HUES48 (cell line): ENCODE data around the gene ROBO3.

Source experiments
- H3K27ac ChIP-seq: one replicate; pipeline ENCODE4 v1.7.0; 2013; ENCODE audit warnings: low read depth, low read length, inconsistent platforms
- H3K27me3 ChIP-seq: 2 replicates; pipeline ENCODE4 v1.6.1; 2013; ENCODE audit warnings: mild to moderate bottlenecking, low read length; ENCODE audit not compliant: control insufficient read depth, insufficient read depth
- H3K36me3 ChIP-seq: 2 replicates; pipeline ENCODE4 v1.6.1; 2013; ENCODE audit warnings: low read length; ENCODE audit not compliant: control insufficient read depth, insufficient read depth
- H3K4me1 ChIP-seq: 2 replicates; pipeline ENCODE4 v1.6.1; 2013; ENCODE audit warnings: mild to moderate bottlenecking, low read length; ENCODE audit not compliant: control insufficient read depth, insufficient read depth
- H3K4me3 ChIP-seq: 2 replicates; pipeline ENCODE4 v1.5.1; 2013; ENCODE audit warnings: mild to moderate bottlenecking, low read depth, low read length
- H3K9ac ChIP-seq: 2 replicates; pipeline ENCODE4 v1.6.1; 2013; ENCODE audit warnings: mild to moderate bottlenecking, low read depth, low read length, moderate library complexity
- H3K9me3 ChIP-seq: 2 replicates; pipeline ENCODE4 v1.6.1; 2013; ENCODE audit warnings: low read length; ENCODE audit not compliant: control insufficient read depth, insufficient read depth

ROBO3 gene

DNA sequence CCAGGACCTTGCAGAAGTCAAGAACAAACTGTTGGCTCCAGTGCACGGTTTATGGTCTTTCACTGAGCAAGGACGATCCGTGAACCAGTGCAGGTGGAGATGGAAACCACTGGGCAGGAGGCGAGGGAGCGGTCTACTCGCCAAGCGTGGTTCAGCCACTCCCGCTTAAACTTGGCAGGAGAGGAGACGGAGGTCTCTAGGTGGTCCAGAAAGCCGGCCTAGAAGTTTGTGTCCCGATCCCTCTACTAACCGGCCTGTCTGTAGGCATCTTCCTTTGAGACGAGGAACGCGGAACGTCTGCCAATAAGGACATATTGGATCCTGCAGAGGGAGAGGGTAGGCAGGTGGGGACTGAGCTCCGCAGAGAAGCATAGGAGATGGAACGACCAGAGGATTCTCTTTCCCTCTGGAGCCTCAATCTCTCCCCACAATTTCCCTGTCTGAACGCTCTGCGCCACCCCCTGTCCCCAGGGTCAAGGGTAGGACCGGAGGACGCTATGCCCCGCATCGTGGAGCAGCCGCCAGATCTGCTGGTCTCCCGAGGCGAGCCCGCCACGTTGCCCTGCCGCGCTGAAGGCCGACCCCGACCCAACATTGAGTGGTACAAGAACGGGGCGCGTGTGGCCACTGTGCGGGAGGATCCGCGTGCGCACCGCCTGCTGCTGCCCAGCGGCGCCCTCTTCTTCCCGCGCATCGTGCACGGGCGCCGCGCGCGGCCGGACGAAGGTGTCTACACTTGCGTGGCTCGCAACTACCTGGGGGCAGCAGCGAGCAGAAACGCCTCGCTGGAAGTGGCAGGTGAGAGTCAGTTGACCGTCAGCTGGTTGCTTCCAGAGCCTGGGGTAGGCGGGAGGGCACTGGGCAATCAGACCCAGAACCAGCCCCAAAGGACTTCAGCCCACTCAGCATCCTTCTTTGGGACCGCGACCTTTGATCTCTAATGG lies 3.4 kb downstream of the ROBO3 start:
- Histone ChIP-seq H3K27me3 (peaks cover 100% of the 10 kb centered on the region), H3K36me3 (no peaks in the 10 kb centered on the region), H3K4me3 (peak overlapping the region; percentile 20; the same call in 1 of the 2 replicates), H3K4me1 (peaks cover 3% of the 10 kb centered on the region), H3K9ac (no peak overlapping the region), H3K9me3 (no peaks in the 10 kb centered on the region), H3K27ac (no peak overlapping the region)

DNA sequence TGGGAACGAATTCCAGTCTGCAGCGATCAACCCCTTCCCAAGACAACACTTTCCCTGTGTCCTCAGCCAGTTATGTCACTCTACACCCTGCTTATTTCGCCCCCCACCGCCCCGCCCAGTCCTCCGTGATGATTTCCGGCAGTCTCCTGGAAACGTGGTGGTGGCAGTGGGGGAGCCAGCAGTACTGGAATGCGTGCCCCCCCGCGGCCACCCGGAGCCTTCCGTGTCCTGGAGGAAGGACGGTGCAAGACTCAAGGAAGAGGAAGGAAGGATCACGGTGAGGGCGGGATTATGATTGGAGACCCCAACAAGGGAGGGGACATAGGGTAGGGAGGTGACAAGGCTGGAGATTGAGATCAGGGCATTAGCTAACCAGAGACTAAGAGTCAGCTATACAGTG lies 4.1 kb downstream of the ROBO3 start:
- Histone ChIP-seq H3K4me1 (peaks cover 2% of the 10 kb centered on the region), H3K27ac (no peak overlapping the region), H3K4me3 (no peak overlapping the region), H3K36me3 (no peaks in the 10 kb centered on the region), H3K9me3 (no peaks in the 10 kb centered on the region), H3K27me3 (peaks cover 100% of the 10 kb centered on the region), H3K9ac (no peak overlapping the region)

DNA sequence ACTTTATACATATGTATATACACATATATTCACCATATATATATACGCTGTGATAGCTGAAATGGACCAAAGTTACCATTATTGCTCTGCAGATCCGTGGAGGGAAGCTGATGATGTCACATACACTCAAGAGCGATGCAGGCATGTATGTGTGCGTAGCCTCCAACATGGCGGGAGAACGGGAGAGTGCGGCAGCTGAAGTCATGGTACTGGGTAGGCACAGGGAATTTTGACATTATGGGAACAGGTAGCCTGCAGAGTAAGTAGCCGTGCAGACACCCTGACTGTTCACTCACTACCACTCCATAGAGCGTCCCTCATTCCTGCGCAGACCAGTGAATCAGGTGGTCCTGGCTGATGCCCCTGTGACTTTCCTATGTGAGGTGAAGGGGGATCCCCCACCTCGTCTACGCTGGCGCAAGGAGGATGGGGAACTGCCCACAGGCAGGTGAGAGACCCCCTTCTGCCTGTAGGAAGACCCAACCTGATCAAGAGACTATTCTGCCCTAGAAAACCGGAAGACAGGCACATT lies 4.7 kb downstream of the ROBO3 start:
- Histone ChIP-seq H3K4me1 (peaks cover 2% of the 10 kb centered on the region), H3K36me3 (no peaks in the 10 kb centered on the region), H3K9me3 (no peaks in the 10 kb centered on the region), H3K4me3 (no peak overlapping the region), H3K27ac (no peak overlapping the region), H3K27me3 (peaks cover 100% of the 10 kb centered on the region), H3K9ac (no peak overlapping the region)

DNA sequence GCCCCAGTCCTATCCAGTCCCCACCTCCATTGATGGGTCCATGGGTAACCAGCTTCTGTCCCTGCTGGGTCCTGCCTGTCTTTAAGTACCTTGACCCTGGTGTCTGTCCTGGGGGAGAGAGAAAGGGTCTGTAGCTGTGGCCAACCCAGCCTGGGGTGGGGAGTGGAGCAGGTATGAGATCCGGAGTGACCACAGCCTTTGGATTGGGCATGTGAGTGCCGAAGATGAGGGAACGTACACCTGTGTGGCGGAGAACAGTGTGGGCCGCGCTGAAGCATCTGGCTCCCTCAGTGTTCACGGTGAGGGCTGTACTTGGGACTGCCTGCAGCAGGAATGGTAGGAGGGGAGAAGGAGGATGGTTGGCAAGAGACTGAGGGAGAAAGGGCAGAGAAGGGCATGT lies 5.2 kb downstream of the ROBO3 start:
- H3K9me3 ChIP-seq, result no peaks in the 10 kb centered on the region
- peaks cover 100% of the 10 kb centered on the region for H3K27me3 ChIP-seq
- H3K4me3 ChIP-seq, result no peak overlapping the region
- no peaks in the 10 kb centered on the region for H3K36me3 ChIP-seq
- H3K4me1 ChIP-seq, result peaks cover 2% of the 10 kb centered on the region; the same call in 1 of the 2 replicates
- no peak overlapping the region for H3K27ac ChIP-seq
- no peak overlapping the region for H3K9ac ChIP-seq

DNA sequence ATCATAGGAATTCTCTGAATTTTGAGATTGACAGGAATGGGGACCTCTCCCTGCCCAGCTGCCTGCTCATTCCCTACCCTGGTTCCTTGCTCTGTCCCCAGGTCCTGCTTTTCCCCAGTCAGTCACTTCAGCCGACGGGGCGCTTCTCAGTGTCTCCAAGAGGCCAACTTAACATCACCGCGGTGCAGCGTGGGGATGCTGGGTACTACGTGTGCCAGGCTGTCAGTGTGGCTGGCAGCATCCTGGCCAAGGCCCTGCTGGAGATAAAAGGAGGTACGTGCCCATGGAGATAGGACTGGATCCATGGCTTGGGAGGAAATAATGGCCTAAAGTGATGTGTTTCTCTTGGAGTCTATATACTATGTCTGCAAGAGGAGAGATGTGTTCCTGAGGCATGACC lies 7.0 kb downstream of the ROBO3 start:
- Histone ChIP-seq H3K36me3 (no peaks in the 10 kb centered on the region), H3K9ac (no peak overlapping the region), H3K27ac (no peak overlapping the region), H3K27me3 (peaks cover 87% of the 10 kb centered on the region), H3K4me1 (peaks cover 9% of the 10 kb centered on the region), H3K4me3 (no peak overlapping the region), H3K9me3 (no peaks in the 10 kb centered on the region)

DNA sequence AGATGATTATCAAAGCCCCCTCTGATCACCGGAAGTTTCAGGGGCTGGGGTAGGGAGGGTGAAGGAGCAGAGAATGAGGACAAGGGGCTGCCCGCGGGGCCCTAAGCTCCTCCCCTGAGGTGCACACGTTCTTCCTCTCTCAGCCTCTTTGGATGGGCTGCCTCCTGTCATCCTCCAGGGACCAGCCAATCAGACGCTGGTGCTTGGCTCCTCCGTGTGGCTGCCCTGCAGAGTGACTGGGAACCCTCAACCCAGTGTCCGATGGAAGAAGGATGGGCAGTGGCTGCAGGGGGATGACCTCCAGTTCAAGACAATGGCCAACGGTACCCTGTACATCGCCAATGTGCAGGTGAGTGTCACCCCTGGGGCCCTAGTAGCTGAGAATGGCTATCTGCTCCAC lies 7.5 kb downstream of the ROBO3 start:
- Histone ChIP-seq H3K36me3 (no peaks in the 10 kb centered on the region), H3K27me3 (peaks cover 82% of the 10 kb centered on the region), H3K9ac (no peak overlapping the region), H3K4me1 (peaks cover 9% of the 10 kb centered on the region), H3K9me3 (no peaks in the 10 kb centered on the region), H3K27ac (no peak overlapping the region), H3K4me3 (no peak overlapping the region)

DNA sequence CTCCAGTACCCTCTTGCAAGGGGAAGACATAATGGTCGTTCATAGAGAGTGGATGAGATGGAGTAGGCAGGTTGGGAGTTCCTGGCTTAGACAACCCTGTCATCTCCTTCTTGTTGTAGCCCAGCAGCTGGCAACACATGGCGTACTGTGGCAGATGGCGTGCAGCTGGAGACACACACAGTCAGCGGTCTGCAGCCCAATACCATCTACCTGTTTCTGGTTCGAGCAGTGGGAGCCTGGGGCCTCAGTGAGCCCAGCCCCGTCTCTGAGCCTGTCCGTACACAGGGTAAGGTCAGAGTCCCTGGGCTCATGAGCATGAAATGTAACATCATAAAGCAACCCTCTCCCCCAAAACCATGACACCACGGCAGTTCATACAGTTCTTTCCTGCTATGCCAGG lies 8.7 kb downstream of the ROBO3 start:
- H3K4me1 ChIP-seq, result peaks cover 7% of the 10 kb centered on the region
- H3K4me3 ChIP-seq, result no peak overlapping the region
- no peaks in the 10 kb centered on the region for H3K36me3 ChIP-seq
- peaks cover 75% of the 10 kb centered on the region for H3K27me3 ChIP-seq
- H3K9ac ChIP-seq, result no peak overlapping the region
- H3K9me3 ChIP-seq, result no peaks in the 10 kb centered on the region
- H3K27ac ChIP-seq, result no peak overlapping the region

DNA sequence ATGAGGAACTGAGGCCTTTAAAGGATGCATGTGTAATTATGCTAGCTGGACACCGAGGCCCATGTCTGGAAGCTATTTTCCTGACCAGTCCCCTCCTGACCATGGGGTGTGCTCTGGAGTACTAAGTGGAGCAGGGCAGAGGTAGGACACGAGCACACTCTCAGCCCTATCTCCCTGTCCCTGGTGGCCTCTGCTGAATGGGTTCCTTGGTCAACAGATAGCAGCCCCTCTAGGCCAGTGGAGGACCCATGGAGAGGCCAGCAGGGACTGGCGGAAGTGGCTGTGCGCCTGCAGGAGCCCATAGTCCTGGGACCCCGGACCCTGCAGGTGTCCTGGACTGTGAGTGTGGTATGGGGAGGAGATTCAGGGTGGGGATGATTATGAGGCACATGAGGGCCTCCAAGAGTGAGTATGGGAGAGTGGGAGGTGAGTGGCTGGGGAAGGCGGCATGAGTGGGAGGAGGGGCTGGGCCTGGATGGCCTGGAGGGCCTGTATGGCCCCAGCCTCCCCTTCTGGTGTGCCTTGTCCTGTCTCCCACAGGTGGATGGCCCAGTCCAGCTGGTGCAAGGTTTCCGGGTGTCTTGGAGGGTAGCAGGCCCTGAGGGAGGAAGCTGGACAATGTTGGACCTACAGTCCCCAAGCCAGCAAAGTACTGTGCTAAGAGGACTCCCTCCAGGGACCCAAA lies 9.5 kb downstream of the ROBO3 start:
- Histone ChIP-seq H3K27me3 (peaks cover 67% of the 10 kb centered on the region), H3K4me3 (no peak overlapping the region), H3K4me1 (peaks cover 7% of the 10 kb centered on the region), H3K36me3 (no peaks in the 10 kb centered on the region), H3K9me3 (no peaks in the 10 kb centered on the region), H3K27ac (no peak overlapping the region), H3K9ac (no peak overlapping the region)

DNA sequence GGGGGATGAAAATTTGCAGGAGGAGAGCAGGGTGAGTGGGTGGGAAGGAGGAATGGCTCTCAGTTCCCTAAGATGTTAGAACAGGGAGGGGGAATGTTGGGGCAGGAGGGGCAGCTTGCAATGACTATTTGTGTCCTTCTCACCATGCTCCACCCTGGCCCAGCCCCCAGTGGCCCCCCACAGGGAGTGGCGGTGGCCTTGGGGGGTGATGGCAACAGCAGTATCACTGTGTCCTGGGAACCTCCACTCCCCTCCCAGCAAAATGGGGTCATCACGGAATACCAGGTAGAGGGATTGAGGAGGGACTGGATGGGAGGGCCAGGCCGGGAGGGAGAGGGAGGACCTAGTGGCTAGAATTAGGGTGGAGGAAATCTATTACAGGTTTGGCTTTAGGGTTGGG lies 10.2 kb downstream of the ROBO3 start:
- Histone ChIP-seq H3K36me3 (no peaks in the 10 kb centered on the region), H3K9ac (no peak overlapping the region), H3K4me1 (peaks cover 7% of the 10 kb centered on the region), H3K27ac (no peak overlapping the region), H3K4me3 (peak overlapping the region; percentile 75), H3K9me3 (no peaks in the 10 kb centered on the region), H3K27me3 (peaks cover 60% of the 10 kb centered on the region)

DNA sequence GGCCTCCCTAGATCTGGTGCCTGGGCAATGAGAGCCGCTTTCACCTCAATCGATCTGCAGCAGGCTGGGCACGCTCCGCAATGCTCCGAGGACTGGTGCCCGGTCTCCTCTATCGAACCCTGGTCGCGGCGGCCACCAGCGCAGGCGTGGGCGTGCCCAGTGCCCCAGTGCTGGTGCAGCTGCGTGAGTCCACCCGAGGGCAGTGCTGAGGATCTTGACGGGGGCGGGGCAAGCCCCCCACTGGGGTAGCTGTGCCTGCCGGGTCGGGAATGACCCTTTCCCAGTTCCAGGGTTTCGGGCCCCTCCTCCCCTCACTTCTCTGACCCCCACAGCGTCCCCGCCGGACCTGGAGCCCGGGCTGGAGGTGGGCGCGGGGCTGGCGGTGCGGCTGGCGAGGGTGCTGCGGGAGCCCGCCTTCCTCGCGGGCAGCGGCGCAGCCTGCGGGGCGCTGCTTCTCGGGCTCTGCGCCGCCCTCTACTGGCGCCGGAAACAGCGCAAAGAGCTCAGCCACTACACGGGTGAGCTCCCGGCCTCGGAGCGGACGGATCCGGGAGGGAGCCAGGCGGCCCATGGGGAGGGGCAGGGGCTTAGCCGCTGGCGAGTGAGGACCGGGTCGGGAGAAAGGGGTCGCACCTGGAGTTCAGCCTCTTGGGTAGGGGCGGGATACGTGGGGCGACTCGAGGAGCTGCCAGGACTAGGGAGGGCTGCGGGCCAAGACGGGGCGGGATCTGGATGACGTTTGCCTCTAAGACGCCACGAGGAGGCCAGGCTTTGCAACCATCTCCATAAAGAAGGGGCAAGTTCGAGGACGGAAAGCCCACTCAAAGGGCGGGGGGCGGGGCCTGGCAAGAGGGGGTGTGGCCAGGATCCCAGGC lies 10.9 kb downstream of the ROBO3 start:
- H3K9me3 ChIP-seq, result no peaks in the 10 kb centered on the region
- peaks cover 52% of the 10 kb centered on the region for H3K27me3 ChIP-seq
- H3K4me3 ChIP-seq, result peak overlapping the region; percentile 75
- H3K9ac ChIP-seq, result peak overlapping the region; percentile 64
- H3K4me1 ChIP-seq, result peaks cover 7% of the 10 kb centered on the region
- peak overlapping the region; percentile 86 for H3K27ac ChIP-seq
- no peaks in the 10 kb centered on the region for H3K36me3 ChIP-seq
